GM18498 (cell line): Measurements from ENCODE around the gene EVI5.

ENCODE experiments used
- ATAC-seq: cut with Tn5 transposase; IDR thresholded peaks from one replicate; pipeline ENCODE4 v1.9.1; 2021; ENCODE audit warnings: mild to moderate bottlenecking, moderate library complexity; ENCODE audit not compliant: unreplicated experiment

The EVI5 gene

DNA sequence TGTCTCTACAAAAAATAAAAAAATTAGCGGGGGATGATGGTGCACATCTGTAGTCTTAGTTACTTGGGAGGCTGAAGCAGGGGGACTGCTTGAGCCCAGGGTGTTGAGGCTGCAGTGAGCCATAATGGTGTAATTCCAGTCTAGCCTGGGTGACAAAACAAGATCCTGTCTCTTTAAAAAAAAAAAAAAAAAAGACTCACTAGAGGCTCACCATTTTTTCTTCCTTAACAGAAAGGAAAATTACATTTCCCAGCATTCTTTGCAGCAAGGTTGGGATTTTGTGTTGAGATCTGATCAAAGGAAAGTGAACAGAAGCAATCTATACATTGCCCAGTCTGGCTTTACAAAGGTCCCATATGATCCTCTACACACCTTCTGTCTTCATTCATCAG is 319.7 kb downstream of the EVI5 start:
- no peak for ATAC-seq

DNA sequence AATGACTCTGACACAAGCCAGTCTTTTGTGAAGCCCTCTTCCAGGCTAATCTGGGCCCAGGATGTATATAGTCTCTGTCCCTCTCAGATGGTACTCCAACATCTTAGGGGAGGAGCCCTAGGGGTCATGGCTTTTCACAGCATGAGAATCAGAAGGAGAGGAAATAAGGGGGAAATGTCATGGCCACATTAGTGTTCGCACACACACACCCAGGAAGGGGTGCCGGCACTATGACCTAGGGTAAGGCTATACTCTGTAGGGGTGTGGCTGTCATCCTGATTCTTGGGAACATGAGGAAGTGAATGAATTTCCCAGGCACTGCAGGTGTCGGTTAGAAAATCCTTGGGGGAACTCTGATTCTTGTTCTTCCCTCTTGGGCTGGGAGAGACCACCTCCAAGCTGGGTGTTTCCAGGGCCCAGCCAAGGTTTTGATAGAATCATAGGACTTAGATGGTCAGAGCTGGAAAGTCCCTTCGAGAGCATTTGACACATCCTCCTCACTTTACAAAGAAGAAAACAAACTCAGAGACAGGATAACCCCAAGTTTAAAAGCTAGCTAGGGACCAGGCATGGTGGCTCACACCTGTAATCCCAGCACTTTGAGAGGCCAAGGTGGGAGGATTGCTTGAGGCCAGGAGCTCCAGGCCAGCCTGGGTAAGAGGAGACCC is 320.2 kb downstream of the EVI5 start:
- no peak for ATAC-seq

DNA sequence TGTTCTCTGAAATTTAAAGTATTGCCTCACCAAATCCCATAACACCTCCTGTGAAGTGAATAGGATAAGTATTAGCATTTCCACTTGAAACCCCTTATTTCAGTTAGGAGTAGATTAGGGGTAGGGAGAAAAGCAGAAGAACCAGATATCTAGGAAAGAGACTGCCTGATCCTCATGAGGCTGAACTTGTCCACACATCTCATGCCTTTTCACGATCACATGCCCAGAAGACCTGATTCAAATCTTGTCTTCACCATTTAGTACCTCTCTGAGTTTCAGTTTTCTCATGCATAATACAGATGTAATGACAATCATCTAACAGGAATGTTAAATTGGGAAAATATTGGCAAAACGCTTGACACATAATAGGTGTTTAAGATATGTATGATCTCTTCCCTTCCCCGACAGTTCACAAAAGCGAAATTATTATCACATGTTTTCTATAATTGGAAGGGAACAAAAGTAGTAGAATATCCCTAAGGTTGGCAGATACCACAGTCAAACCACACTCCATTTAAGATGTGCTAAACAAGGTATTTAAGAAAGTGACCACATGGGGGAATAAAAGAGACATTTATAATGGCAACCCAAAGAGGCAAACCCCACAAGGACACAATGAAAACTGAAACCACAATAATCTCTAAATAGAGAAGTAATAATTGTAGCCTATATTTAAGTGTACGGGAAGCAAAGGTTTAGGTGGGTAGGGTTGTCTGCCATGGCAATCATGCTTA is 323.4 kb downstream of the EVI5 start:
- ATAC-seq: peak; percentile 77

DNA sequence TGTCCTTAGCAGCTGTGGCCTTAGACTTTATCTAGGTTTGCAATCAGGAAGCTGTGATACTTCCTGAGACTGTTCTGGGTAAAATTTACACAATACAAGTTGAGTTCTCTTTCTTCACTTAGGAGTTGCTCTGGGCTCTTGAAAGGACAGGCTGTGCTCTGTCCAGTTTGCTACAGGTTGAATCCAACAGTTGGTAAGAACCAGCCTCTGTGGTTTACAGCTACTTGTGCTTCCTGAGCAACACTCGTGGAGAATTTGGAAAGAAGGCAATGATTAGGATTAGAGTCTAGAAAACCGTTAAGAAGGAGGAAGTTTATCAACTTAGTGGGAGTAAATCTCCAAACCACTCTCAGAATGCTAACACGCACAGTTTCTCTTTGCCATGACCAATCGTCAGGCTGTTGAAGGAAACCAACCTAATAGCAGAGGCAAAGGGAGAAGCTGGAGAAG is 325.0 kb downstream of the EVI5 start:
- no peak for ATAC-seq
